Stimulated activated CD4-positive, alpha-beta T cell treated with anti-CD3 and anti-CD28 coated beads, Interleukin-4, amount 100 ng/mL, for 24 hours (primary cell): ENCODE results near the gene RPL18A.
A peak's percentile ranks its signal among the peaks of the same experiment; 100 is the strongest.

Source experiments
- DNase-seq: peaks from one replicate; pipeline ENCODE4 v3.0.0-alpha.2; 2020

RPL18A gene

GRCh38 chr19:17859533-17860330, at the start of gene RPL18A:
Gene RPL18A, plus strand, starts transcription at chr19:17859910. Its CDS starts 47 bp downstream, at chr19:17859957.
- DNase-seq = peak; percentile 100

- DNase-seq = no peak
Measured at GRCh38 chr19:17811103-17811502, 48.6 kb upstream of the RPL18A start.

- DNase-seq = no peak
Measured at GRCh38 chr19:17811681-17812080, 48.0 kb upstream of the RPL18A start.

GRCh38 chr19:17812099-17812498, 47.6 kb upstream of the RPL18A start:
- DNase-seq = no peak

GRCh38 chr19:17817668-17818363, 41.9 kb upstream of the RPL18A start:
- no peak for DNase-seq

GRCh38 chr19:17821190-17821589, 38.5 kb upstream of the RPL18A start, which contains the start of gene INSL3:
Gene INSL3, minus strand, starts transcription at chr19:17821519. Its CDS starts 13 bp downstream, at chr19:17821506.
- no peak for DNase-seq

GRCh38 chr19:17824339-17824738, 35.4 kb upstream of the RPL18A start:
- no peak for DNase-seq

GRCh38 chr19:17826508-17827056, 33.1 kb upstream of the RPL18A start:
- no peak for DNase-seq

- no peak for DNase-seq
Measured at GRCh38 chr19:17829855-17830566, 29.7 kb upstream of the RPL18A start.

GRCh38 chr19:17830567-17831418, 28.9 kb upstream of the RPL18A start:
- DNase-seq = peak; percentile 55

- no peak for DNase-seq
Measured at GRCh38 chr19:17831419-17831888, 28.3 kb upstream of the RPL18A start.

GRCh38 chr19:17832443-17833208, 27.1 kb upstream of the RPL18A start:
- no peak for DNase-seq

- DNase-seq = no peak
Measured at GRCh38 chr19:17834350-17835181, 25.1 kb upstream of the RPL18A start.

- no peak for DNase-seq
Measured at GRCh38 chr19:17835182-17836006, 24.3 kb upstream of the RPL18A start.

- DNase-seq = no peak
Measured at GRCh38 chr19:17836530-17836929, 23.2 kb upstream of the RPL18A start.

- no peak for DNase-seq
Measured at GRCh38 chr19:17837972-17838371, 21.7 kb upstream of the RPL18A start.

- DNase-seq = no peak
Measured at GRCh38 chr19:17840019-17840418, 19.7 kb upstream of the RPL18A start.

- DNase-seq = no peak
Measured at GRCh38 chr19:17841371-17841809, 18.3 kb upstream of the RPL18A start.
